ENCODE data around the gene CNTN4. TPM values are rescaled to one million over a fixed set of nuclear protein-coding genes. Genes with fewer than 3 reads are reported as not detected.

CNTN4 gene
- total RNA-seq, 4 donors from 2014 or later = 5.8 to 15.5 (median 9.0) TPM

DNA sequence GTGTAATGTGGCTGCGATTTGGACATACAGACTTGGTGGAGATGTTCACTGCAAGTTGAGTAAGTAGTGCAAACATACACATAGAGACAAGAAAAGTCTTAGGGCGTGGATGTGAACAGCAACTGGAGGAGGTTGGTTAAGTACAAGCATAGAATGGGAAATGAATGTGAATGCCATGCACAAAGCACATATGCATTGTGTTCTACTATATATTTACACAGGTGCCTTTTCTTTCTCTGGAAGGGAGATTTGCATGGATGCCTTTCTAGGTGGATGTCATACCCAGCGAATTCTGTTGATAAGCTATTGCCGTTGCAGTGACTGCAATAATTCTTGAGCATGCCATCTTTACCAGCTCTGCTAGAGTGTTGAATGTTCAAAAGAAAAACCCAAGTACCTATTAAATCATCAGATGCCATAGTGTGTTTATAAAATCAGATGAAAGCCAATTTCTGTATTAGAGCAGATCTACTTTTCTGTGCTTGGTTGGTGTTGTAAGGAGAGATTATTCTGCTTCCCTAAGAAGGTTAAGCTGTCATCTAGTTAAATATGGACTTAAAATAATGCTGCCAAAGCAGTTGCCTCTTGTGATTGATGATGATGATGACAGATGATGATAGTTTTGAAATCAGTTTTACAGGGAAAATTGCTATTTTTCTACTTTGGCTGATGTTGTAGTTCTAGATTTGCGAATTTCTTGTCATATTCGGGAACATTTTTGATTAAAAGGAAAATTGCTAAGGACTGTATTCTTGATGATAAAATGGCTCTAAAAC is 148.4 kb downstream of the CNTN4 start:
- no peak for TF ChIP-seq POLR2A (IDR thresholded peaks at IDR 0.05)
- no peak for TF ChIP-seq CTCF (IDR thresholded peaks at IDR 0.05)
- no peak overlapping the region for H3K4me3 ChIP-seq
- no peaks in the 10 kb centered on the region for H3K4me1 ChIP-seq
- H3K27me3 ChIP-seq = no peaks in the 10 kb centered on the region
- no peaks in the 10 kb centered on the region for H3K36me3 ChIP-seq
- H3K27ac ChIP-seq = no peak overlapping the region
- H3K9me3 ChIP-seq = no peaks in the 10 kb centered on the region
- no peak for ATAC-seq
- 79 to 85% methylated on average over 6 of the region's 6 CpGs for WGBS, 2 donors (ENCODE audit: low coverage in 1 of 2)

DNA sequence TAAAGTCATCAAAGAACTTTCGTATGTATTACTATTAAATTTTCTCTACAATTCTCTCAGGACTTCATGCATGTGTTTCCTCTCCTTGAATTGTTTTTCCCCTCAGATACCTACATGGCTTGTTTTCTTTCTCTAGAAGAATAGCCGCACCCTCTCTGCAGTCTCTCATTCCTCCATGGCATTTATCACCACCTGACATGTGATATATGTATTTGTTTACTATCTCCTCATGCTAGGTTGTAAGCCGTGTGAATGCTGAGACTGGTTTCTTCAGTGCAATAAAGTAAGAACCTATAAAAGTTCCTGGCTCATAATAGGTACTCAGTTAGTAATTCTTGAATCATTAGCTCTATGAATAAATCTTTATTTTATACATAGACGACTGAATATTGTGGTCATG is 149.2 kb downstream of the CNTN4 start:
- no peak for ATAC-seq
- WGBS, 2 donors (ENCODE audit: low coverage in 1 of 2) = 48 to 50% methylated on average over 4 of the region's 4 CpGs

GRCh38 chr3:2250783-2251182 is 152.1 kb downstream of the CNTN4 start:
- Histone ChIP-seq H3K27me3 (no peaks in the 10 kb centered on the region), H3K9me3 (no peaks in the 10 kb centered on the region), H3K36me3 (no peaks in the 10 kb centered on the region), H3K4me1 (no peaks in the 10 kb centered on the region), H3K4me3 (no peak overlapping the region), H3K27ac (no peak overlapping the region)
- WGBS, 2 donors (ENCODE audit: low coverage in 1 of 2) = 81 to 93% methylated on average over 3 of the region's 3 CpGs
- no peak for TF ChIP-seq EP300 (IDR thresholded peaks at IDR 0.05)
- no peak for TF ChIP-seq CTCF (IDR thresholded peaks at IDR 0.05)
- no peak for TF ChIP-seq POLR2A (IDR thresholded peaks at IDR 0.05)
- no peak for TF ChIP-seq POLR2AphosphoS5 (IDR thresholded peaks at IDR 0.05)
- ATAC-seq = no peak

More for the DNA sequence above, 149.2 kb downstream of the CNTN4 start:
- Histone ChIP-seq H3K4me1 (no peaks in the 10 kb centered on the region), H3K27ac (no peak overlapping the region), H3K27me3 (no peaks in the 10 kb centered on the region), H3K4me3 (no peak overlapping the region), H3K9me3 (no peaks in the 10 kb centered on the region), H3K36me3 (no peaks in the 10 kb centered on the region)
- TF ChIP-seq POLR2A (IDR thresholded peaks at IDR 0.05) (no peak), EP300 (IDR thresholded peaks at IDR 0.05) (no peak), CTCF (IDR thresholded peaks at IDR 0.05) (no peak), POLR2AphosphoS5 (IDR thresholded peaks at IDR 0.05) (no peak)

DNA sequence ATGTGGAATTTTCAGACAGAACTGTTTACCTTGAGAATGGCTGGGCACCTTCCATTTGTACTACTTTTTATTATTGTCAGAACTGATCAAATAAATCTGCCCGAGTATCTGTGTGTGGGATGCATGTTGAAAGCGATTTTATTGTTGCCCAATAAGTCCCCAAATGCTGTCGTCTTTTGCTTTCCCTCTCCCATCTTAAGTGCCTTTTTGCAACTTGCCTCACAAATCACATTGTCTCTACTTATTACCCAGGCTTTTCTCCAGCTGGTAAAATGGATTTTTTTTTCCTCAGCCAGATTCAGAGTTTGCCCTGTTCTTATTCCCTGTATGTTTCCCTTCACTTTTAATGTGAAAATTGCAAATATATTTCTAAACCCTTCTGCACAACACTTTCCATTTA is 163.1 kb downstream of the CNTN4 start:
- ATAC-seq = no peak
- H3K4me3 ChIP-seq = no peak overlapping the region
- no peak for TF ChIP-seq EP300 (IDR thresholded peaks at IDR 0.05)
- H3K36me3 ChIP-seq = no peaks in the 10 kb centered on the region
- no peaks in the 10 kb centered on the region for H3K27me3 ChIP-seq
- H3K4me1 ChIP-seq = no peaks in the 10 kb centered on the region
- WGBS, 2 donors (ENCODE audit: low coverage in 1 of 2) = 42 to 44% methylated on average over 2 to 3 of the region's 3 CpGs
- H3K27ac ChIP-seq = no peak overlapping the region
- H3K9me3 ChIP-seq = peaks cover 0 to 5% (median 0%) of the 10 kb centered on the region in 3 donors

DNA sequence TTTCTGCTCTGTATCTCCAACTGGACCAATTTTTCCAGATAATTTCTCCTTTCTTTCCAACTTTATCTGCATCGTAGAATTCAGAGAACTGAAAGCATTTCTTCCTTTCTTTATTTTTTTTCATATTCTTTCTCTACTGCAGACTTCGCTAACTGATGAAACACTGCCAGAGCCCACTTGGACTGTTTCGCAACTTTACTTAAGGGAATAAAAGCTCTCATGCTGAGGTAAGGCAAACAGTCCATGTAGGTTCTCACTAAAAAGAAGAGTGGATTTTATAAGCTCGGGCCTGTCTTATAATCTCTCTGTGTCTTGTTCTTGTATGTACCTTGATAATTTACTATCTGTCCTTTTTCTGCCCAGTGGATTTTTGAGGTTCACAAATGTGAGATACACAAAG is 163.5 kb downstream of the CNTN4 start:
- no peak overlapping the region for H3K27ac ChIP-seq
- TF ChIP-seq EP300 (IDR thresholded peaks at IDR 0.05) (no peak), CTCF (IDR thresholded peaks at IDR 0.05) (no peak)
- no peaks in the 10 kb centered on the region for H3K4me1 ChIP-seq
- H3K36me3 ChIP-seq = no peaks in the 10 kb centered on the region
- WGBS, 2 donors (ENCODE audit: low coverage in 1 of 2) = 54 to 63% methylated on average over 2 to 4 of the region's 4 CpGs
- no peaks in the 10 kb centered on the region for H3K27me3 ChIP-seq
- no peak overlapping the region for H3K4me3 ChIP-seq
- ATAC-seq = no peak
- H3K9me3 ChIP-seq = peaks cover 0 to under 1% (median 0%) of the 10 kb centered on the region in 3 donors

All from gastroesophageal sphincter (tissue), 4 donors.